Activated CD8-positive, alpha-beta memory T cell treated with anti-CD3 and anti-CD28 coated beads, Interleukin-2, amount 50 U/mL, for 48 hours (primary cell): Measurements from ENCODE around the gene TMEM150A.
"Not testable (repeated sequence)": the region's sequence is repeated elsewhere in the genome, so short reads cannot be mapped to it uniquely, and the experiment has no call there.

Experiments
- DNase-seq: peaks from one replicate; pipeline ENCODE4 v3.0.0-alpha.2; 2020

The TMEM150A gene

DNA sequence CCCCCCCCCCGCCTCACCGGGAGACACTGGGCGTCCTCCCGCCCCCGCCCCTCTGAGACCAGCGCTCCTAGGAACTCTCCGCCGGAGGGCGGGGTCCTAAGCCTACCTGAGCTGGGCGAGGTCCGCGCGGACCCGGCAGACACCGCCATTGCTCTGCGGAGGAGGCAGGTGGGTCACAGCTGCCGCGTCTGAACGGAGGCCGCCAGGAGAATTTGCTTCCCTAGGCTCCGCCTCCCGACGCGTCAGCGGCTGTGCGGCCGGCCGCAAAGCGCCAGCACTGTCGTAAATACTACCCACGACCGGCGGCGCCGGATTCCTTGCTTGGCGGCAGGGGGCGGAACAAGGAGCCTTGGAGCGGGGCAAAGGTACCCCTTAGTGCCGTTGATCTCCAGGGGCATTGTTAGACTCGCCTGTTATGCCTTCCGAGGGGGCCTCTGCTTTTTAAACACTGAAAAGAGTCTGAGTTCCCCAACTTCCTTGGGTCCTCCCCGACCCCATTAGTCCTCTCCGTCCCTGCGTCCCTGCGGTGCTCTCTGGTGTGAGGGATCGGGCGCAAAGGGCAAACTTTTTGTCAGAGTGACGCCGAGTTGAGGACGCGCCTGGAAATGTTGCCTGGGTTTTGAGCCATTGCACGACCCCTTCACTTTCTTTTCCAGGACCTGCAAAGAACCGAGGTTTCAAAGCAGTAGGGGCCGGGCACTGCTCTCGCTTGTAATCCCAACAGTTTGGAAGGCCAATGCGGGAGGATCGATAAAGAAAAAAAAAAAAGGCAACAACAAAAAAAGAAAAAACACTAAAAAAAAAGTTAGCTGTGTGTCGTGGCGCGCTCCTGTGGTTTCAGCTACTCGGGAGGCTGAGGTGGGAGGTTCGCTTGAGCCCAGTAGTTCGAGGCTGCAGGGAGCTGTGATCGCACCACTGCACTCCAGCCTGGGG, 41.0 kb downstream of the TMEM150A start, which contains the start of gene GGCX:
Gene GGCX, minus strand, starts transcription at position 214 of the 933 bp plus-strand sequence. Its CDS starts 65 bp downstream, at position 149.
- peak; percentile 97 for DNase-seq

DNA sequence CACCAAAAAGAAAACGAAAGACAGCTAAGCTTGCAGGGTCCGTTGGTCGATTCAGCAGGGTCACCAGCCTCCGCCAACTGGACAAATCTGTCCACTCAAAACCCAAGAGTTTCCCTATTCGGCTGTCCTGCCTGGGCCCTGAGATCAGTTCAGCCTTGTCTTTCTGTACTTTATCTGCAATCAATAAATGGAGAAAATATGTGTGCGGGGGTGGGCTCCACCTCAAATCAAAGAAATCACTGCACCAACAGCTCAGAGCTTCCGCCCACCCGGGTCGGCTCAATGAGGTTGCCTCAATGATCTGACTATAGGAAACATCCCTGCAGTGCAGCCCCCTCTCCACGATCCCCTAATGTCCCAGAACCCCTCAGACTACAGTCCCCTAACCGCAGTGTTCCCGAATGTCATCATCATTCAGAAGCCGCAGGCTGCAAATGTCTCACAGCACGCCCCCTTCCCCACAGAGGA, 41.7 kb downstream of the TMEM150A start:
- no peak for DNase-seq

DNA sequence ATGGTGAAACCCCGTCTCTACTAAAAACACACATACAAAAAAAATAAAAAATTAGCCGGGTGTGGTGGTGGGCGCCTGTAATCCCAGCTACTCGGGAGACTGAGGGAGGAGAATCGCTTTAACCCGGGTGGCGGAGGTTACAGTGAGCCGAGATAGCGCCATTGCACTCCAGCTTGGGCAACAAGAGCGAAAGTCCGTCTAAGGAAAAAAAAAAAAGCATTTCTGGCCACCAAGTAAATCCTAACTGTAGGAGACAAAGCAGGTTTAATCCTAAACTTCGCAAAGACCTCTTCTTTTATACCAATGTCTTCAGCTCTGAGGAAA, 42.1 kb downstream of the TMEM150A start:
- not testable (repeated sequence) for DNase-seq

DNA sequence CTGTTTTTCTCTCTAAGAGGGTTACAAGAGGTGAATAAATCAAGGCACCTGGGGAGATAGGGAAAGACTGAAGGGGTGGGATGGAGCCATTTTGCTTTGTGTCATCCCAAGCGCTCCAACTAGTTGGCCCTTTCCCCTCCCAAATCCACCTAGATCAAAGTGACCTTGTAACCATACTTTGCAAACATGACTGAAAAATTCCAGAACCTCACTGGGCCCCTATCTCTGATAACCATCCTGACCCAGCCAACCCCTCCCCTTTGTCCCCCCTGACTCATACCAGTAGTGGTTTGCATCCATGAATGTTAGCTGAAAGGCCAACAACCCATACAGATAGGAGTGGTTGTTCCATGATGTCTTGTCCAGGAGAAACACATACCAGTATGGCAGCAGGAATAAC, 44.3 kb downstream of the TMEM150A start:
- DNase-seq: no peak

DNA sequence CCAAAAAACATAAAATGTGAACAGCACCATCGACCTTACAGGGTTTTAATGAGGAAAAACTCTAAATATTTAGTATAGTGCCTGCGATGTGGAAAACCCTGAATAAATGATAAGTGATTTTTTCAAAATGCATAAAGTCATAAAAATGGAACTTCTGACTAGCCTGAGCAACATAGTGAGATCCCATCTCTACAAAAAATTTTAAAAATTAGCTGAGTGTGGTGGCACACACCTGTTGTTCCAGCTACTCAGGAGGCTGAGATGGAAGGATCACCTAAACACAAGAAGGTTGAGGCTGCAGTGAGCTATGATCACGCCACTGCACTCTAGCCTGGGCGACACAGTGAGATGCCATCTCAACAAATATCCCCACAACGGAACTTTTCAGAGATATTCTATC, 45.4 kb downstream of the TMEM150A start:
- DNase-seq: no peak

DNA sequence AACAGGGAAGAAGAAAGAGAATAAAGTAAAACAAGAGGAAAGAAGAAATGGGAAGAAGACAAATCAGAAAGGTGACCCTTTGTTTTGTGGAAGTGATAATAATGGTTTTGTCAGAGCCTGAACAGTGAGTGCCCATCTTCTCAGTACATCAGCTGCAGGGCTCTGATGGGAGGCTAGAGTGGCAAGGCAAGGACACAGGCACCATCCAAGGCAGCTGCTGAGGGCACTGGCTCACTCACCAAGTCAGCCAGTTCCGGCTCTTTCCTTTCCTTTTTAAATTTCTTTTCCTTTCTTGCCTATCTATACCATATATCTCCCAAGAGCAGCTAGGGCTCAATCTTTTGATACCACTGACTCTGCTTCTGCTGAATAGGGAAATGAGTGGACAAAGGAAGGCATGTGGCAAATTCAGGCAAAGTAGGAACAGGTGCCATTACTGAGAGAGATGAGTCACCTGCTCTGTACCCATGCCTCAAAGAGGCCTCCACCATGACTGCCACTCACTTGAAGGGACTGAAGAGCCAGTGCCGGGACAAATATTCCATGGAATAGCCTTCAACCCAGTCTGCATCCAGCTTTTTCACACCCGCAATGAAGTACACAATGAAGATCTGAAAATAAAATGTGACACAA, 47.4 kb downstream of the TMEM150A start:
- no peak for DNase-seq

DNA sequence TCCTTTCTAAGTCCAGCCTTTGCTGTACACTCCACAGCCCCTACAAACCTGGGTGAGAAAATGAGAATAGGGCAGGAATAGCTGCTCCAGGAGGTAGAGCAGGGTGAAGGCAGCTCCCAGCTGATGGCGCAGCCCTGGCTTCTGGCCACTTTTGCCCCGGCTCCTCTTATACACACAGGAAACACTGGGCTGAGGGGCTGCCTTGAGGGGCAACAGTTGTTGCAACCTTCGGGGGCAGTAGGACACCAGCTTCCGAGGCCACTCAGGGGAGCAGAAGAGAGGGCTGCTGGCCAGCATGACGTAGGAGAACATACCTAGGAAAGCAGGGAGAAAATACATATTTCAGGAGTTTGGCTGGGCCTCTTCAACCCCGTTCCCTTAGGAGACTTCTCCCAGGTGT, 49.3 kb downstream of the TMEM150A start:
- DNase-seq: no peak

DNA sequence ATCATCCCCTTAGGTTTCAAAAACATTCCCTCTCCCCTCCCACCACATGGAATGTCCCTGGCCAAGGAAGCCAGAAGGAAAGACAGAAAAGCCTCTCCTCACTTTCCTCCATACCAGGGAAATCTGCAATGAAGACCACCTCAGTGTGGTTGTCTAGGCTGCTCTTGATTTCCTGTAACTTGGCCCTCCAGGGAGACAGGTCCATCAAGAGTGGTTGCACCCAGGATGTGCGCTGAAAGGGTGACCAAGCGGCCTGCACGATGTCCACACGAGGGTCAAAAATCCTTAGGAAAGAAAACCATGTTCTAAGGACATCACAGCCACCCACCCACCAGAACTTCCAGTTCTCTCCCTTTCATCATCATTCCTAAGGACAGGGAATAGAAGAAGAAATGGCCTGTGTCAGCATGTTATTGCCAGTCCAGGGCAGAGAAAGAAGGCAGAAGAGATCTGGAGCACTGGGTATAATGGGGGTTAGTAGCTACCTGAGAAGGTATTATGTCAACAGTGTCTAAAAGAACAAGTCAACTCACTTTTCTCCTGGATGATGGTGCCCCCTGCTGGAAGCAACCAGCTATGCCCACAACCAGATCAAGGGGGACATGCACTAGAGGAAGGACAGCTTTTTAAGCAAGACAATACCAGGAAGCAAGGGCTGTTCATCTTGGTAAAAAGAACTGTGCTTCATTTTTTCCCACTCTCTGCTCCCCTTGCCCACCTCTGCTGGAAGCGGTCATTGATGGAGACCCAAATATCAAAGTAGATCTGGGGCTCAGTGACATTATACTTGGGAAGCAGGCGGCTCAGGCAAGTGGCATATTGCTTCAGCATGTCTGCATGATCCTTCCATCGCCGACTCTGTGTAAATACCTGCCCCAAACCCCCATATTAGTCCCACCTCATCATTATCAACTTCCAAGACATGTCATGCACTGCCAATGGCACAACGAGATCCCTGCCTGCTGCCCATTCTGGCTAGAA, 50.5 kb downstream of the TMEM150A start:
- peak; percentile 89 for DNase-seq

DNA sequence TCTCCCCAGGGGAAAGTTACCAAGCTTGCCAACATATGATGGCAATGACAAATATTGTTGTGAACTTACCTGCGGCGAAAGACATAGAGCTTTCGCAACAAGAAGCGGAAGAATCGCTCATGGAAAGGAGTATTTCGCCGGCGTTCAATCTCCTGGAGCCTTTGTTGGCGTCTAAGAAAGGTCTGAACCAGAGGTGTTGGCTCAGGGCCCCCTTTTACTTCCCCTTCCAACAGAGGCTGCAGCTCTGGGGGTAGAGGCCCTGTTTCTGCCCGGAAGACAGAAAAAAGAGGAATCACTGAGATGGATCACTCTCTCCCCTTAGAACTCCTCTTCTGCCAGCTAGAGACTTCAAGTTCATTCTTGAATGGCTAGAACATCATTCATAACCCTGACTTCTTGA, 52.0 kb downstream of the TMEM150A start:
- no peak for DNase-seq

DNA sequence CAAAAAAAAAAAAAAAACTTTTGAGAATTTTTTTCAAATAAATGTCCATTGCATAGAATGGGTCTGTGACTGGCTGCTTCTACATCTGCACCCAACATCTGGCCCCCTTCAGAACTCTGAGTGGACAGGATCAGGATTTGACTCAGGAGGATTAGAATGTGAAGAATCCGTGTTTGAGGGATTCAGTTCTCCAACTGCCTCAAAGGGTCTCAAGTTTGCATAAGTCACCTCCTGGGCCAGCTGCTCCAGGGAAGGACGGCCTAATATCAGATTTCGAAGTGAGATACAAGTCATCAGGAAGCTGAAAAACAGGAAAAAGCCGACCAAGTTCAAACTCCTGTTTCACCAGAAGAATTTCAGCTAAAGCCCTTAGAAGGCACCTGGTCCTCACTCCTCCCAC, 52.7 kb downstream of the TMEM150A start:
- DNase-seq: no peak

DNA sequence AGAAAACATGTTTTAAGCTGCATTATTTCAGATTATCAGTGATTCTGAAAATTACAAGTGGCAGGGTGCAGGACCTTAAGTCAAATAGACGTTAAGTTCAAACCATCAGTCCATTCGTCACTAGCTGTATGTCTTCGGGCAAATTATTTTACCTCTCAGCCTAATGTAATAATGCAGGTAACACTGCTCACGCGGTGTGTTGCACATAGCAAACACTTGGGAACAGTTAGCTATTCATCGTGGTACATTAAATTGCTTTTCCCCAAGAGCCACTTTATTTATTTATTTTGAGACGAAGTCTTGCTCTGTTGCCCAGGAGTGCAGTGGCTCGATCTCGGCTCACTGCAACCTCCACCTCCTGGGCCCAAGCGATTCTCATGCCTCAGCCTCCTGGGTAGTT, 53.4 kb downstream of the TMEM150A start:
- no peak for DNase-seq

DNA sequence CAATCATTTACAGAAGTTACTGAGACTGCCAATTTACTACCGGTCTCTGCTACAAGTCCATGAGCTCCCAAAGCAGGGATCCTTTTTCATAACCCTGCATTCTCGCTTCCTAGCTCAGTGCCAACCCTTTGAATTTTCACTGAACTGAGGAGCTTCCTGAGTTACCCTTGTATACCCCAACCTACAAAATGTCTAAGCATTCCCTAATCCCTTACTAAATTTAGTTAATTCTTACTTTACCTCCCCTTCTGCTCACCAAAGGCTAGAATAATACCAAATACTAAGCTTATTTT, 53.9 kb downstream of the TMEM150A start:
- no peak for DNase-seq
